NB4 (cell line): Measurements from ENCODE around the gene HPCAL1.

ENCODE experiments used
- MYC ChIP-seq: IDR thresholded peaks from 2 replicates; pipeline ENCODE4 v1.6.1; 2011; ENCODE audit warnings: low read depth, low read length
- POLR2A ChIP-seq: IDR thresholded peaks from 2 replicates; pipeline ENCODE4 v1.6.1; 2011; ENCODE audit warnings: mild to moderate bottlenecking; ENCODE audit not compliant: insufficient read length; ENCODE audit errors: extremely low read depth
- TF ChIP-seq, protein P1 (sequence below): IDR thresholded peaks from one replicate; pipeline ENCODE4 v1.5.1; 2012; ENCODE audit warnings: low read depth, low read length
- TF ChIP-seq, protein P2 (sequence below): IDR thresholded peaks from 2 replicates; pipeline ENCODE4 v1.6.1; 2011; ENCODE audit warnings: low read depth, low read length

DNA sequence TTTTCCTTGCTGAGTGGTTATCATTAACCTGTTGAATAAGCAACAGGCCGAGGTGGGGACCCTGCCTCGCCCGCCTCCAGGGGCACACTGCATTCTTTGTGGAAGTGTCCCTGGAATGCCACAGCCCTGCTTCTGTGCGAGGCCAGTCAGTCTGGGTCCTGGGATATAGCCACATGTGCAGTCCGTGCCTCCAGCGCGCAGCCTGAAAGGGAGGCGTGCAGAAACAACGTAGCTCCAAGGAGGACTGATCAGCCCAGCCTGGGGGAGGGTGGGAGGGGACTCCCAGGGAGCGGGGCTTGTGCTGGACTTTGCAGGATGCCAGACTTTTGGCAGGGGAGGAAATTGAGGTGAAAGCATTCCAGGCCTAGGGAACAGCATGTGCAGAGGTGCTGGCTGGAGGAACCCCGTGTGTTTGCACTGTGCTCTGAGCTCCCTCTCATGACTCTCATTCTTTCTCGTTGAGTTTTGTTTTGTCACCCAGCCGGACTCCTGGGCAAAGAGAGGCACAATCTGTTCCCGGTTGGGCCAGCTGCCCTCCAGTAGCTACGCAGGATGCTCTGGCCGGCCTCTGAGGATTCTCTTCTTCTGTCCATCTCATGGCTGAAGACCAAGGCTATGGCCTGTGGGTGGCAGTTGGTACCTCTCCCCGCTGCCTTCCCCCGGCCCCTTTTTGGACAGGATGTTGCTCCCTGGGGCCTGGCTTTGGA lies 39.7 kb downstream of the HPCAL1 start:
- TF ChIP-seq, protein P1, sequence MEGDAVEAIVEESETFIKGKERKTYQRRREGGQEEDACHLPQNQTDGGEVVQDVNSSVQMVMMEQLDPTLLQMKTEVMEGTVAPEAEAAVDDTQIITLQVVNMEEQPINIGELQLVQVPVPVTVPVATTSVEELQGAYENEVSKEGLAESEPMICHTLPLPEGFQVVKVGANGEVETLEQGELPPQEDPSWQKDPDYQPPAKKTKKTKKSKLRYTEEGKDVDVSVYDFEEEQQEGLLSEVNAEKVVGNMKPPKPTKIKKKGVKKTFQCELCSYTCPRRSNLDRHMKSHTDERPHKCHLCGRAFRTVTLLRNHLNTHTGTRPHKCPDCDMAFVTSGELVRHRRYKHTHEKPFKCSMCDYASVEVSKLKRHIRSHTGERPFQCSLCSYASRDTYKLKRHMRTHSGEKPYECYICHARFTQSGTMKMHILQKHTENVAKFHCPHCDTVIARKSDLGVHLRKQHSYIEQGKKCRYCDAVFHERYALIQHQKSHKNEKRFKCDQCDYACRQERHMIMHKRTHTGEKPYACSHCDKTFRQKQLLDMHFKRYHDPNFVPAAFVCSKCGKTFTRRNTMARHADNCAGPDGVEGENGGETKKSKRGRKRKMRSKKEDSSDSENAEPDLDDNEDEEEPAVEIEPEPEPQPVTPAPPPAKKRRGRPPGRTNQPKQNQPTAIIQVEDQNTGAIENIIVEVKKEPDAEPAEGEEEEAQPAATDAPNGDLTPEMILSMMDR = no peak
- TF ChIP-seq, protein P2, sequence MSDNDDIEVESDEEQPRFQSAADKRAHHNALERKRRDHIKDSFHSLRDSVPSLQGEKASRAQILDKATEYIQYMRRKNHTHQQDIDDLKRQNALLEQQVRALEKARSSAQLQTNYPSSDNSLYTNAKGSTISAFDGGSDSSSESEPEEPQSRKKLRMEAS = no peak
- TF ChIP-seq MYC = no peak
- TF ChIP-seq POLR2A = no peak
